Hepatocyte (in vitro differentiated cells): ENCODE results near the gene TST. TPM values are rescaled to one million over a fixed set of nuclear protein-coding genes. Genes with fewer than 3 reads are reported as not detected.

Experiments
- DNase-seq: peaks from one replicate; pipeline ENCODE4 v3.0.0-alpha.2; 2016; ENCODE audit warnings: low spot score
- H2AFZ ChIP-seq: fragments of 200-600 bp; sonication (generic); 2 replicates; pipeline ENCODE4 v1.6.0; 2016; ENCODE audit warnings: antibody characterized with exemption, mild to moderate bottlenecking
- H3K27ac ChIP-seq: fragments of 200-600 bp; sonication (generic); 2 replicates; pipeline ENCODE4 v1.5.1; 2016; ENCODE audit warnings: mild to moderate bottlenecking
- H3K27me3 ChIP-seq: fragments of 200-600 bp; sonication (generic); 2 replicates; pipeline ENCODE4 v1.6.1; 2016
- H3K36me3 ChIP-seq: fragments of 200-600 bp; sonication (generic); replicated peaks from 2 replicates; pipeline ENCODE4 v1.5.1; 2016; ENCODE audit warnings: low read depth; ENCODE audit not compliant: insufficient read depth
- H3K4me1 ChIP-seq: fragments of 200-600 bp; sonication (generic); 2 replicates; pipeline ENCODE4 v1.5.1; 2016; ENCODE audit warnings: mild to moderate bottlenecking, moderate library complexity; ENCODE audit not compliant: insufficient read depth
- H3K4me2 ChIP-seq: fragments of 200-600 bp; sonication (generic); 2 replicates; pipeline ENCODE4 v1.6.0; 2016
- H3K4me3 ChIP-seq: fragments of 200-600 bp; sonication (generic); 2 replicates; pipeline ENCODE4 v1.5.1; 2016; ENCODE audit warnings: mild to moderate bottlenecking
- H3K79me2 ChIP-seq: fragments of 200-600 bp; sonication (generic); 2 replicates; pipeline ENCODE4 v1.6.0; 2017; ENCODE audit warnings: mild to moderate bottlenecking
- H3K9me2 ChIP-seq: fragments of 200-600 bp; sonication (generic); replicated peaks from 2 replicates; pipeline ENCODE4 v1.6.0; 2017; ENCODE audit warnings: mild to moderate bottlenecking; ENCODE audit not compliant: insufficient read depth
- H3K9me3 ChIP-seq: fragments of 200-600 bp; sonication (generic); 2 replicates; pipeline ENCODE4 v1.5.1; 2016; ENCODE audit warnings: low read depth, mild to moderate bottlenecking
- H4K20me1 ChIP-seq: fragments of 200-600 bp; sonication (generic); 2 replicates; pipeline ENCODE4 v1.6.0; 2016; ENCODE audit warnings: mild to moderate bottlenecking; ENCODE audit not compliant: insufficient read depth, poor library complexity, severe bottlenecking
- CTCF ChIP-seq: fragments of 200-600 bp; sonication (generic); IDR thresholded peaks from 2 replicates; pipeline ENCODE4 v1.5.1; 2016; ENCODE audit warnings: antibody characterized with exemption, mild to moderate bottlenecking; ENCODE audit not compliant: poor library complexity
- EZH2 ChIP-seq: fragments of 200-600 bp; sonication (generic); IDR thresholded peaks from 2 replicates; pipeline ENCODE4 v1.6.1; 2016; ENCODE audit warnings: antibody characterized with exemption, mild to moderate bottlenecking, borderline replicate concordance
- EZH2phosphoT487 ChIP-seq: fragments of 200-600 bp; sonication (generic); IDR thresholded peaks from one replicate; pipeline ENCODE4 v1.6.1; 2018; ENCODE audit warnings: antibody characterized with exemption, mild to moderate bottlenecking, low read depth, moderate library complexity; ENCODE audit not compliant: unreplicated experiment, severe bottlenecking
- WGBS: methylation state at CpG from one replicate; pipeline ENCODE4 v1.1.6; 2016; ENCODE audit warnings: low lambda C conversion rate; ENCODE audit errors: missing lambda C conversion rate; 5-methylcytosine and 5-hydroxymethylcytosine counted together
- polyA plus RNA-seq: library from polyadenylated mRNA; unstranded; fragments of >200 nt; fragmentation: Nextera tagmentation; extraction: Ambion mirVana; gene quantifications from 2 replicates; pipeline ENCODE4 v1.2.1, GENCODE V29; 2016
- total RNA-seq: library from RNA; depleted of rRNA; stranded (reverse); fragments of >200 nt; gene quantifications from 2 replicates; pipeline ENCODE4 v1.2.3, GENCODE V29; 2014

The TST gene
- total and polyA plus RNA-seq, 2 experiments from 2014 or later: 50.2 to 111 TPM

- Histone ChIP-seq H3K36me3 (no peaks in the 10 kb centered on the region), H3K4me1 (peaks cover 4% of the 10 kb centered on the region), H4K20me1 (no peaks in the 10 kb centered on the region), H3K9me2 (no peaks in the 10 kb centered on the region), H2AFZ (no peak overlapping the region), H3K27me3 (no peaks in the 10 kb centered on the region), H3K27ac (no peak overlapping the region), H3K4me3 (no peak overlapping the region), H3K9me3 (no peaks in the 10 kb centered on the region), H3K79me2 (no peaks in the 10 kb centered on the region), H3K4me2 (no peak overlapping the region)
- DNase-seq: no peak
- no peak for TF ChIP-seq CTCF
- TF ChIP-seq EZH2phosphoT487: no peak
- no peak for TF ChIP-seq EZH2
- WGBS: 90% methylated on average over 6 of the region's 6 CpGs
Measured at GRCh38 chr22:37046589-37046988, 27.3 kb upstream of the TST start.

DNA sequence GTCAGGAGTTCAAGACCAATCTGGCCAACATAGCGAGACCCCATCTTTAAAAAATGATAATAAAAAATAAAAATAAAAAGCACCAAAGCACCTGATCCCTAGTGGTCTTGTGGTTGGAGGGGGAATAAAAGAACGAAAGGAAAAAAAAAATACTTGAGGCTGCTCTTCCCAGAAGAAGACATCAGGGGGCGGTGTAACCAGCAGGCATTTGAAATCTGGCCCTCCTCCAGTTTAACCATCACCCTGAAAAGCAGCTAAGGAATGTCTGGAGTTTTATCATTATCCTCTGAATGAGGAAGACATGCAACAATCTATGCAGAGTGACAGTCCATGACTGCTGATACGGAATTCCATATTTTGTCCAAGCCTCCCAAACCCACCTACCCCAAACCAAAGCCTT lies 26.7 kb upstream of the TST start:
- no peak overlapping the region for H3K27ac ChIP-seq
- H3K4me3 ChIP-seq: no peak overlapping the region
- 30% methylated on average over 4 of the region's 4 CpGs for WGBS

GRCh38 chr22:37044634-37045625 lies 25.7 kb upstream of the TST start:
- no peaks in the 10 kb centered on the region for H4K20me1 ChIP-seq
- DNase-seq: no peak
- H3K4me1 ChIP-seq: peaks cover 4% of the 10 kb centered on the region
- 81% methylated on average over 9 of the region's 9 CpGs for WGBS
- H3K27ac ChIP-seq: no peak overlapping the region
- no peaks in the 10 kb centered on the region for H3K27me3 ChIP-seq
- no peaks in the 10 kb centered on the region for H3K9me3 ChIP-seq
- TF ChIP-seq EZH2phosphoT487: no peak
- no peak for TF ChIP-seq EZH2
- no peak for TF ChIP-seq CTCF
- no peaks in the 10 kb centered on the region for H3K79me2 ChIP-seq
- H3K4me2 ChIP-seq: no peak overlapping the region
- H3K9me2 ChIP-seq: no peaks in the 10 kb centered on the region
- H3K4me3 ChIP-seq: no peak overlapping the region
- no peaks in the 10 kb centered on the region for H3K36me3 ChIP-seq
- no peak overlapping the region for H2AFZ ChIP-seq

More for the DNA sequence above, 26.7 kb upstream of the TST start:
- Histone ChIP-seq H4K20me1 (no peaks in the 10 kb centered on the region), H3K36me3 (no peaks in the 10 kb centered on the region), H3K79me2 (no peaks in the 10 kb centered on the region), H3K4me1 (peaks cover 4% of the 10 kb centered on the region), H3K9me3 (no peaks in the 10 kb centered on the region), H3K27me3 (no peaks in the 10 kb centered on the region), H3K4me2 (no peak overlapping the region), H3K9me2 (no peaks in the 10 kb centered on the region), H2AFZ (no peak overlapping the region)
- TF ChIP-seq EZH2phosphoT487 (no peak), CTCF (peak; percentile 48)
- peak; percentile 47 for DNase-seq
